PFSK-1 (cell line): ENCODE results near the gene INTS15.

ENCODE experiments used
- FOXP2 ChIP-seq: optimal IDR thresholded peaks from 2 replicates; pipeline ENCODE3; 2011; ENCODE audit warnings: borderline replicate concordance, control low read depth, inconsistent platforms; ENCODE audit not compliant: insufficient read depth; ENCODE audit errors: extremely low read length, extremely low read depth
- POLR2AphosphoS5 ChIP-seq: IDR thresholded peaks from 2 replicates; pipeline ENCODE4 v1.6.1; 2012; ENCODE audit warnings: low read depth, mild to moderate bottlenecking, control low read depth, low read length, moderate library complexity
- REST ChIP-seq, 2 experiments: IDR thresholded peaks; 2 replicates each; pipeline versions ENCODE4 v1.6.1 to v1.8.0; 2011 to 2012; ENCODE audit warnings: low read depth in 2 of 2, low read length in 2 of 2, control low read depth in 1 of 2, inconsistent platforms in 1 of 2, mild to moderate bottlenecking in 1 of 2, moderate library complexity in 1 of 2; ENCODE audit not compliant: insufficient read depth in 1 of 2
- SIN3A ChIP-seq: IDR thresholded peaks from 2 replicates; pipeline ENCODE4 v1.6.1; 2012; ENCODE audit warnings: mild to moderate bottlenecking, low read length, moderate library complexity, borderline replicate concordance; ENCODE audit not compliant: insufficient read depth
- TAF1 ChIP-seq: IDR thresholded peaks from 2 replicates; pipeline ENCODE4 v1.6.1; 2012; ENCODE audit warnings: low read length, control low read depth, borderline replicate concordance; ENCODE audit not compliant: insufficient read depth

INTS15 gene

DNA sequence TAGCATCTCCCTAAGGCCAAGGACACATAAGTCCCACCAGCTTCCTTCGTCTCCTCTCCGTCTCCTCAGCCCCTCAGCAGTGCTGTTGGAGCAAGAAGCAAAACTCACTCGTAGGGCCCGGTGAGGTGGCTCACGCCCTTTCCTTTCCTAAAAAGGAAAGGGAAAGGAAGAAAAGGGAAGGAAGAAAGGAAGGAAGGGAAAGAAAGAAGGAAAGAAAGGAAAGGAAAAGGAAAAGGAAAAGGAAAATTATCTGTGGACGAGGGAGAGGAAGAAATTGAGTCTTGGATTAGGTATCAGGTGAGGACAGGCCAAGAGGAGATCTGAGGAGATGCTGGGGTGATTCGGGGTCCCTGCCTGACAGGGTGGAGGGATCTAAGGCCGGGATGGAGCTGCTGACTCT lies 44.2 kb downstream of the INTS15 start:
- TF ChIP-seq TAF1: no peak
- no peak for TF ChIP-seq REST (IDR thresholded peaks at IDR 0.05; ENCODE audit: insufficient read depth in 1 of 2, low read depth in 2 of 2, low read length in 2 of 2)
- no peak for TF ChIP-seq POLR2AphosphoS5
- no peak for TF ChIP-seq SIN3A
- TF ChIP-seq FOXP2: no peak

DNA sequence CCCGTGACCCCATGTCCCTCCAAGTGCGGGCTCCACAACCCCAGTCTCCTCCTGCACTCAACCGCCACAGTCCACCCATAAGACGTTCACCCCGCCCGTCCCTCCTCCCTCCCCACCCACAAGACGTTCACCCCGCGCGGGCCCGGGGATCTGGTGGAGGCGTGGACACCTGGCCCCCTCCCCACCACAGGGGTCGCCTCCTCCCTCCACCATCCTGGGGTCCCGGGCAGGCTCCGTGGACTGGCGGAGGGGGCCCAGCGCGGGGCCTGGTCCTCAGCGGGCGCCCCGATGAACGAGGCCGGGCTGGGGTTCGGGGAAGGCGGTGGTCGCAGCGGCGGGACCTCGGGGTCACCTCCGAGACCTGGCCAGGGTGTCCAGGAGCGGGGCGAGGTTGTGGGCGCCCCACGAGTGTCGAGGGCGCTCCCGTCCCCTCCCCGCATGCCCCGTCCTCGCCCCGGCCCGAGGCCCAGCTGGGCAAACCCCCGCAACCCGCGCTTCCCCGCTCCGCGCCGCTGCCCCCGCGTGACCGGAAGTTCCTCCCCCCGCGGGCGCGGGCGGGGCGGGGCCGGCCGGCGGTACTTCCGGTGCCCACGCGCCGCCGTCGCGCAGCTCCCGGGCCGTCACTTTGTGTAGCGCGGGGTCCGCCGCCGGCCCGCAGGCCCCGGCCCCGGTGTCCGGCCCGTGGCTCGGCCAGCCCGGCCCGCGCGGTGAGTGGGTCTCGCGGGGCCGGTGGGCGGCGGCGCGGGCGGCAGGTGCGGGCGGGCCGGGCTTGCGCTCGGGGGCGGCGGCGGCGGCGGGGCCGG lies 47.1 kb downstream of the INTS15 start, which contains the start of gene ZNF316:
Gene ZNF316 (plus strand): TSS at position 578 of the 803 bp plus-strand sequence. CDS start 5,092 bp downstream, outside the sequence.
- TF ChIP-seq POLR2AphosphoS5 (peak; percentile 49; the same call in 1 of the 2 replicates), REST (IDR thresholded peaks at IDR 0.05; ENCODE audit: insufficient read depth in 1 of 2, low read depth in 2 of 2, low read length in 2 of 2) (0 out of 4 replicates have a peak, but pooled peaks of 1 of the 2 experiments have one; percentile 30), FOXP2 (no peak), TAF1 (peak; percentile 66; the same call in 1 of the 2 replicates)

GRCh38 chr7:6637544-6638229 lies 47.9 kb downstream of the INTS15 start:
- TF ChIP-seq REST (IDR thresholded peaks at IDR 0.05; ENCODE audit: insufficient read depth in 1 of 2, low read depth in 2 of 2, low read length in 2 of 2) (no peak), FOXP2 (no peak), SIN3A (no peak), TAF1 (no peak), POLR2AphosphoS5 (no peak)

DNA sequence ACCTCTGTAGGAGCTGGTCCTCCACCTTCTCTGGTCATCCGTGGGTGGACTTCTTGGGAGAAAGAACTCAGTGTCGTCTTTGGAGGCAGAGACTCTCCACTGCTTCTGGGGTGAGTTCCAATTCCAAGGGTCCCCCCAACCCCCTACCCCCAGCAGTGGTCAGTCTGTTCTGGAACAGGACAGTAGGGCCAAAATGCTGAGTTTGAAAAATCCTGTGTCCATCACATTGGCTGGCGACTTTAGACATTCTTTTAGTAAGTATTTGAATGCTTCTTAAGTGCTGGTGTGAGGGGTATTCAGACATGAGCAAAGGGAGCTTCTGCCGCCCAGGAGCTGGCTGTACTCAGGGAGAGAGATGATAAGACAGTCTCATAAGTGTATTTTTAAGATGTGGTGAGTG lies 49.2 kb downstream of the INTS15 start:
- TF ChIP-seq TAF1 (no peak), SIN3A (no peak), FOXP2 (no peak), POLR2AphosphoS5 (no peak), REST (IDR thresholded peaks at IDR 0.05; ENCODE audit: insufficient read depth in 1 of 2, low read depth in 2 of 2, low read length in 2 of 2) (no peak)
